Endothelial cell of umbilical vein (primary cell): ENCODE measurements around the gene CBLIF.

Experiments used
- CTCF ChIP-seq, 2 donors: IDR thresholded peaks; 1 replicate in 1 of 2; 2 replicates in 1 of 2; pipeline ENCODE4 v1.5.1; 2011; ENCODE audit warnings: low read length in 2 of 2, mild to moderate bottlenecking in 2 of 2, moderate library complexity in 2 of 2, control low read depth in 1 of 2, inconsistent platforms in 1 of 2, low read depth in 1 of 2; ENCODE audit not compliant: insufficient read depth in 1 of 2; ENCODE audit errors: extremely low read depth in 1 of 2
- EZH2 ChIP-seq: IDR thresholded peaks from 2 replicates; pipeline ENCODE4 v1.6.1; 2012; ENCODE audit warnings: borderline replicate concordance, low read depth, mild to moderate bottlenecking, moderate library complexity, low read length, inconsistent platforms; ENCODE audit not compliant: severe bottlenecking
- FOS ChIP-seq: IDR thresholded peaks from 2 replicates; pipeline ENCODE4 v1.6.1; 2011; ENCODE audit warnings: mild to moderate bottlenecking, low read length, moderate library complexity, borderline replicate concordance; ENCODE audit not compliant: insufficient read depth
- MAX ChIP-seq: IDR thresholded peaks from 2 replicates; pipeline ENCODE4 v1.6.1; 2011; ENCODE audit not compliant: insufficient read depth, insufficient read length
- MYC ChIP-seq: IDR thresholded peaks from one replicate; pipeline ENCODE4 v1.6.1; 2011; ENCODE audit warnings: mild to moderate bottlenecking, low read depth, low read length
- POLR2A ChIP-seq: IDR thresholded peaks from 2 replicates; pipeline ENCODE4 v1.6.1; 2012; ENCODE audit warnings: low read depth, mild to moderate bottlenecking, control low read depth, low read length
- POLR2AphosphoS5 ChIP-seq: IDR thresholded peaks from 2 replicates; pipeline ENCODE4 v1.6.1; 2012; ENCODE audit warnings: low read depth, mild to moderate bottlenecking, control low read depth, low read length, moderate library complexity; ENCODE audit not compliant: insufficient read depth

- TF ChIP-seq CTCF (IDR thresholded peaks at IDR 0.05; ENCODE audit: extremely low read depth in 1 of 2, insufficient read depth in 1 of 2, low read depth in 1 of 2, low read length in 2 of 2), result no peak
- TF ChIP-seq POLR2A, result no peak
- no peak for TF ChIP-seq POLR2AphosphoS5
- TF ChIP-seq MAX, result no peak
- no peak for TF ChIP-seq FOS
- no peak for TF ChIP-seq EZH2
- no peak for TF ChIP-seq MYC
Measured at GRCh38 chr11:59845399-59845798, at the start of gene CBLIF.
